ENCODE data around the gene FILIP1.

The FILIP1 gene

GRCh38 chr6:75249837-75250236 lies 243.8 kb downstream of the FILIP1 start:
- in situ Hi-C loops (cut with MboI; ENCODE audit: low pct_unique_long_range_greater_than_20kb, low sequenced_read_pairs, unreplicated experiment), result no loop called here
- no peak for TF ChIP-seq CTCF (IDR thresholded peaks at IDR 0.05; ENCODE audit: extremely low read depth, insufficient read depth, missing control alignments)

GRCh38 chr6:75246386-75246785 lies 247.2 kb downstream of the FILIP1 start:
- no peak for TF ChIP-seq CTCF (IDR thresholded peaks at IDR 0.05; ENCODE audit: extremely low read depth, insufficient read depth, missing control alignments)
- DNase-seq (ENCODE audit: low spot score), result no peak
- in situ Hi-C loops (cut with MboI; ENCODE audit: low pct_unique_long_range_greater_than_20kb, low sequenced_read_pairs, unreplicated experiment), result no loop called here

More at GRCh38 chr6:75249837-75250236, 243.8 kb downstream of the FILIP1 start:
- DNase-seq (ENCODE audit: low spot score), result no peak

- in situ Hi-C loops (cut with MboI; ENCODE audit: low pct_unique_long_range_greater_than_20kb, low sequenced_read_pairs, unreplicated experiment), result no loop called here
- no peak for TF ChIP-seq CTCF (IDR thresholded peaks at IDR 0.05; ENCODE audit: extremely low read depth, insufficient read depth, missing control alignments)
- DNase-seq (ENCODE audit: low spot score), result no peak
Measured at GRCh38 chr6:75244063-75244584, 249.5 kb downstream of the FILIP1 start.

GRCh38 chr6:75243333-75244062 lies 250.1 kb downstream of the FILIP1 start, which contains the start of gene COX7A2:
Gene COX7A2 (minus strand): TSS chr6:75243801. CDS start chr6:75243734, 67 bp downstream.
- TF ChIP-seq CTCF (IDR thresholded peaks at IDR 0.05; ENCODE audit: extremely low read depth, insufficient read depth, missing control alignments), result no peak
- in situ Hi-C loops (cut with MboI; ENCODE audit: low pct_unique_long_range_greater_than_20kb, low sequenced_read_pairs, unreplicated experiment), result no loop called here
- DNase-seq (ENCODE audit: low spot score), result peak; percentile 79
